HepG2 (cell line): ENCODE results near the gene TCTN2. TPM values are rescaled to one million over a fixed set of nuclear protein-coding genes. Genes with fewer than 3 reads are reported as not detected.

Experiments
- JDP2 ChIP-seq: sonication (generic); formaldehyde crosslinking; IDR thresholded peaks from 2 replicates; pipeline ENCODE4 v1.8.1; 2022; ENCODE audit warnings: missing genetic modification reagents, borderline replicate concordance
- SP5 ChIP-seq: IDR thresholded peaks from 2 replicates; pipeline ENCODE4 v1.6.1; 2016; ENCODE audit warnings: low read depth, borderline replicate concordance
- TBP ChIP-seq: sonication (generic); formaldehyde crosslinking; IDR thresholded peaks from 2 replicates; pipeline ENCODE4 v1.5.0; 2020; ENCODE audit warnings: missing genetic modification reagents
- ZBTB49 ChIP-seq: sonication (generic); formaldehyde crosslinking; IDR thresholded peaks from 2 replicates; pipeline ENCODE4 v1.4.0; 2020; ENCODE audit warnings: missing genetic modification reagents, borderline replicate concordance
- ZC3H4 ChIP-seq: sonication (generic); formaldehyde crosslinking; IDR thresholded peaks from 2 replicates; pipeline ENCODE4 v1.4.0; 2020; ENCODE audit warnings: missing genetic modification reagents, borderline replicate concordance
- ZNF367 ChIP-seq: sonication (generic); formaldehyde crosslinking; IDR thresholded peaks from 2 replicates; pipeline ENCODE4 v1.4.0; 2020; ENCODE audit warnings: missing genetic modification reagents, borderline replicate concordance
- ZNF609 ChIP-seq: sonication (generic); formaldehyde crosslinking; IDR thresholded peaks from 2 replicates; pipeline ENCODE4 v1.4.0; 2020; ENCODE audit warnings: mild to moderate bottlenecking, missing genetic modification reagents, borderline replicate concordance
- ZNF687 ChIP-seq: sonication (generic); formaldehyde crosslinking; IDR thresholded peaks from 2 replicates; pipeline ENCODE4 v1.5.1; 2020; ENCODE audit warnings: mild to moderate bottlenecking, missing genetic modification reagents, moderate library complexity
- polyA plus RNA-seq, 8 experiments: library from polyadenylated mRNA; depleted of rRNA in 3 of 8; stranded (reverse) in 7 of 8; unstranded in 1 of 8; fragments of >200 nt; fragmentation: Illumina TruSeq in 4 of 8; extraction: Trizol in 4 of 8; gene quantifications; 2 replicates each; pipeline versions ENCODE4 v1.2.1 to v1.2.3, GENCODE V29; 2011 to 2016; ENCODE audit warnings: low read depth in 4 of 8, missing spikeins in 1 of 8, mixed read lengths in 1 of 8; ENCODE audit not compliant: insufficient read depth in 1 of 8
- total RNA-seq, 5 experiments: library from RNA; depleted of rRNA; stranded (reverse); fragments of >200 nt; fragmentation: Illumina TruSeq; extraction: Trizol; gene quantifications; 2 replicates each; pipeline ENCODE4 v1.2.3, GENCODE V29; 2016; ENCODE audit warnings: low read depth in 1 of 5
- TF ChIP-seq, protein P1 (sequence below), 2 experiments: sonication (generic) in 1 of 2; formaldehyde crosslinking in 1 of 2; IDR thresholded peaks; 2 replicates each; pipeline versions ENCODE4 v1.6.1 to v1.9.0; 2014 to 2022; ENCODE audit warnings: antibody characterized with exemption in 1 of 2, borderline replicate concordance in 1 of 2, inconsistent platforms in 1 of 2, low read depth in 1 of 2, missing genetic modification reagents in 1 of 2

The TCTN2 gene
- total and polyA plus RNA-seq, 2 of the 13 experiments (the other 11 are each of a cell fraction or from before 2014, with no cell fraction given): 5.0 to 8.1 TPM

GRCh38 chr12:123633379-123634141 lies 37.4 kb upstream of the TCTN2 start, which contains the start of the genes EIF2B1 and GTF2H3 (continued):
- TF ChIP-seq ZNF609 (CRISPR knock-in tag): peak; percentile 44; the same call in 1 of the 2 replicates
- no peak for TF ChIP-seq ZBTB49 (CRISPR knock-in tag)
- no peak for TF ChIP-seq JDP2
- TF ChIP-seq SP5 (CRISPR knock-in tag): peak; percentile 31; the same call in 1 of the 2 replicates
- no peak for TF ChIP-seq ZNF367 (CRISPR knock-in tag)
- TF ChIP-seq ZNF687 (CRISPR knock-in tag): peak; percentile 91
- TF ChIP-seq, protein P1, sequence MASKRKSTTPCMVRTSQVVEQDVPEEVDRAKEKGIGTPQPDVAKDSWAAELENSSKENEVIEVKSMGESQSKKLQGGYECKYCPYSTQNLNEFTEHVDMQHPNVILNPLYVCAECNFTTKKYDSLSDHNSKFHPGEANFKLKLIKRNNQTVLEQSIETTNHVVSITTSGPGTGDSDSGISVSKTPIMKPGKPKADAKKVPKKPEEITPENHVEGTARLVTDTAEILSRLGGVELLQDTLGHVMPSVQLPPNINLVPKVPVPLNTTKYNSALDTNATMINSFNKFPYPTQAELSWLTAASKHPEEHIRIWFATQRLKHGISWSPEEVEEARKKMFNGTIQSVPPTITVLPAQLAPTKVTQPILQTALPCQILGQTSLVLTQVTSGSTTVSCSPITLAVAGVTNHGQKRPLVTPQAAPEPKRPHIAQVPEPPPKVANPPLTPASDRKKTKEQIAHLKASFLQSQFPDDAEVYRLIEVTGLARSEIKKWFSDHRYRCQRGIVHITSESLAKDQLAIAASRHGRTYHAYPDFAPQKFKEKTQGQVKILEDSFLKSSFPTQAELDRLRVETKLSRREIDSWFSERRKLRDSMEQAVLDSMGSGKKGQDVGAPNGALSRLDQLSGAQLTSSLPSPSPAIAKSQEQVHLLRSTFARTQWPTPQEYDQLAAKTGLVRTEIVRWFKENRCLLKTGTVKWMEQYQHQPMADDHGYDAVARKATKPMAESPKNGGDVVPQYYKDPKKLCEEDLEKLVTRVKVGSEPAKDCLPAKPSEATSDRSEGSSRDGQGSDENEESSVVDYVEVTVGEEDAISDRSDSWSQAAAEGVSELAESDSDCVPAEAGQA (IDR thresholded peaks at IDR 0.05; ENCODE audit: low read depth): peak; percentile 97
- TF ChIP-seq, protein P1 (CRISPR knock-in tag; IDR thresholded peaks at IDR 0.05; ENCODE audit: borderline replicate concordance): no peak
- TF ChIP-seq ZC3H4 (CRISPR knock-in tag): no peak
- 0 out of 2 replicates have a peak, but pooled peaks have one; percentile 63 for TF ChIP-seq TBP (CRISPR knock-in tag)
